Measurements from ENCODE around the gene PAM. TPM values are rescaled to one million over a fixed set of nuclear protein-coding genes. Genes with fewer than 3 reads are reported as not detected.

PAM gene
- polyA plus RNA-seq, 1 donor from 2014 or later, result 363 TPM

GRCh38 chr5:102969641-102970040 is 214.5 kb downstream of the PAM start:
- Histone ChIP-seq H3K9me2 (ENCODE audit: insufficient read depth, low read length) (no peaks in the 10 kb centered on the region), H3K27me3 (ENCODE audit: insufficient read depth, low read depth, low read length) (no peaks in the 10 kb centered on the region), H3K79me2 (replicated peaks; ENCODE audit: insufficient read depth, low read length) (no peaks in the 10 kb centered on the region), H3K9me3 (ENCODE audit: low read length) (no peaks in the 10 kb centered on the region), H3K27ac (ENCODE audit: low read length) (no peak overlapping the region), H3K9ac (ENCODE audit: low read length) (no peak overlapping the region), H3F3A (ENCODE audit: insufficient read depth, low read length, poor library complexity, severe bottlenecking) (no peaks in the 10 kb centered on the region), H3K4me3 (ENCODE audit: low read length) (no peak overlapping the region), H3K4me2 (ENCODE audit: low read length) (no peak overlapping the region), H3K36me3 (ENCODE audit: insufficient read depth, low read length) (no peaks in the 10 kb centered on the region), H2AFZ (ENCODE audit: low read depth, low read length) (no peak overlapping the region), H4K20me1 (ENCODE audit: insufficient read depth) (no peaks in the 10 kb centered on the region)
- TF ChIP-seq CTCF (IDR thresholded peaks at IDR 0.05; ENCODE audit: poor library complexity, severe bottlenecking) (no peak), EP300 (conservative IDR thresholded peaks at IDR 0.05; ENCODE audit: poor library complexity, severe bottlenecking) (no peak), SMC3 (conservative IDR thresholded peaks at IDR 0.05; ENCODE audit: poor library complexity) (no peak), MXI1 (conservative IDR thresholded peaks at IDR 0.05; ENCODE audit: poor library complexity, severe bottlenecking) (no peak), REST (IDR thresholded peaks at IDR 0.05; ENCODE audit: borderline replicate concordance) (no peak), EZH2 (IDR thresholded peaks at IDR 0.05; ENCODE audit: borderline replicate concordance, insufficient read depth, low read length, poor library complexity, severe bottlenecking) (no peak), TAF1 (IDR thresholded peaks at IDR 0.05; ENCODE audit: low read depth) (no peak), POLR2AphosphoS5 (IDR thresholded peaks at IDR 0.05) (no peak), RAD21 (conservative IDR thresholded peaks at IDR 0.05) (no peak)

- no peaks in the 10 kb centered on the region for H3K79me2 ChIP-seq (replicated peaks; ENCODE audit: insufficient read depth, low read length)
- H3K9me2 ChIP-seq (ENCODE audit: insufficient read depth, low read length), result no peaks in the 10 kb centered on the region
- no peak overlapping the region for H3K4me2 ChIP-seq (ENCODE audit: low read length)
- peak; percentile 79 for TF ChIP-seq CTCF (IDR thresholded peaks at IDR 0.05; ENCODE audit: poor library complexity, severe bottlenecking)
- no peak for TF ChIP-seq MXI1 (conservative IDR thresholded peaks at IDR 0.05; ENCODE audit: poor library complexity, severe bottlenecking)
- TF ChIP-seq RAD21 (conservative IDR thresholded peaks at IDR 0.05), result peak; percentile 84
- TF ChIP-seq SMC3 (conservative IDR thresholded peaks at IDR 0.05; ENCODE audit: poor library complexity), result peak; percentile 88
- no peaks in the 10 kb centered on the region for H3K27me3 ChIP-seq (ENCODE audit: insufficient read depth, low read depth, low read length)
- no peaks in the 10 kb centered on the region for H3K9me3 ChIP-seq (ENCODE audit: low read length)
- H4K20me1 ChIP-seq (ENCODE audit: insufficient read depth), result no peaks in the 10 kb centered on the region
- H3F3A ChIP-seq (ENCODE audit: insufficient read depth, low read length, poor library complexity, severe bottlenecking), result no peaks in the 10 kb centered on the region
- H3K27ac ChIP-seq (ENCODE audit: low read length), result no peak overlapping the region
- no peak overlapping the region for H3K9ac ChIP-seq (ENCODE audit: low read length)
- no peaks in the 10 kb centered on the region for H3K36me3 ChIP-seq (ENCODE audit: insufficient read depth, low read length)
- no peak overlapping the region for H2AFZ ChIP-seq (ENCODE audit: low read depth, low read length)
- H3K4me3 ChIP-seq (ENCODE audit: low read length), result no peak overlapping the region
Observed at GRCh38 chr5:102971676-102972293, 216.7 kb downstream of the PAM start.

Data from neural cell (in vitro differentiated cells).